G401.6 (cell line): ENCODE results near the gene SYNJ2.

Experiments
- FAIRE-seq: peaks from 2 replicates; lab custom pipeline; 2012; peaks lifted over from hg19 to GRCh38; lab: Jason Lieb, UNC

The SYNJ2 gene

DNA sequence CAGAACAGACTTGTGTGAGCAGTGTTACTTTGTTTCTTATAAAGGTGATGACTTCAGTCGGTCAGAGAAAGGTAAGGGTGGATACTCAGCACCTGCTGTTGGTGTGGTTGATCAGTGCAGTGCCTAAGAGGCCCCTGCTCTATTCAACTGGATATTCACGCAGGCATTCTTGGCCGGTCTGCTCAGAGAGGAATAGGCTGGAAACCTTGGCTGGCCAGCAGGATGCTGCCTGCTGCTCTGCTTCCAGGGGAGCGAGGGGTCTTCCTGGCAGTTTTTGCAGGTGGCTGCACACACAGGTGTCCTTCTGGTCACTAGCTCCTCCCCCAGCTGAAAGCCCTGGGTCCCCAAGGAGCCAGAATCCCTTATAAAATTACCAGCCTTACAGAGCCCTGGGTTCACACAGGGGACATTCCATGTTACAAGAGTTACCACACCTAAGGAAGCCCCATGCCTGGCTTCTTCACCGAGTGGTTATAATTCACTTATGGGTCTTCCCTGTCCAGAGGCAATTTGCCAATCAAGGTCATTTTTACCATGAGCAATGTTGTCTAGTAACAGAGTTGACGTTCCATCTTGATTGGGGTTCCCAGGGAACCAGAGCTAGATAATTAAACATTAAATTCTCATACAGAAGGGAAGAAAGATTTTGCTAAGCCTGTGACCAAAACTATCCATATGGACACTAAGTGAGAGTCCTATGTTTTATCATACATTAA, 16.4 kb downstream of the SYNJ2 start:
- no peak for FAIRE-seq

DNA sequence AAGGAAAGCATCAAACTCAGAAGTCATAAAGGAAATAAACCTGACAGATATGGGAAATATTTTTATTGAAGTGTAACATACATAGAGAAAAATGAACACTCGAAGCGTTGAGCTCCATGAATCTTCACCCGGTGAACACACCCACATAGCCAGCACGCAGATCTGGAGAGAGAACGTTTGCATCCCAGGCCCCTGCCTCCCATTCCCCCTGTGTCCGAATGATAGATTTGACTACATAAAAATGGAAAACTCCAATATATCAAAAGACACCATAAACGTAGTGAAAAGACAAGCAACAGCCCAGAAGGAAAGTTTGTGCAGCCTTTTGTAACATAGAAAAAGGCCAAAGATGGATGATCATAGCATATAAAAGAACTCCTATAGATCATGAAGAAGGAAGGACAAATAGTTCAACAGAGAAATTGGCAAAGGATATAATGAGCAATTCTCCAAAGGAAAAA, 17.1 kb downstream of the SYNJ2 start:
- no peak for FAIRE-seq

DNA sequence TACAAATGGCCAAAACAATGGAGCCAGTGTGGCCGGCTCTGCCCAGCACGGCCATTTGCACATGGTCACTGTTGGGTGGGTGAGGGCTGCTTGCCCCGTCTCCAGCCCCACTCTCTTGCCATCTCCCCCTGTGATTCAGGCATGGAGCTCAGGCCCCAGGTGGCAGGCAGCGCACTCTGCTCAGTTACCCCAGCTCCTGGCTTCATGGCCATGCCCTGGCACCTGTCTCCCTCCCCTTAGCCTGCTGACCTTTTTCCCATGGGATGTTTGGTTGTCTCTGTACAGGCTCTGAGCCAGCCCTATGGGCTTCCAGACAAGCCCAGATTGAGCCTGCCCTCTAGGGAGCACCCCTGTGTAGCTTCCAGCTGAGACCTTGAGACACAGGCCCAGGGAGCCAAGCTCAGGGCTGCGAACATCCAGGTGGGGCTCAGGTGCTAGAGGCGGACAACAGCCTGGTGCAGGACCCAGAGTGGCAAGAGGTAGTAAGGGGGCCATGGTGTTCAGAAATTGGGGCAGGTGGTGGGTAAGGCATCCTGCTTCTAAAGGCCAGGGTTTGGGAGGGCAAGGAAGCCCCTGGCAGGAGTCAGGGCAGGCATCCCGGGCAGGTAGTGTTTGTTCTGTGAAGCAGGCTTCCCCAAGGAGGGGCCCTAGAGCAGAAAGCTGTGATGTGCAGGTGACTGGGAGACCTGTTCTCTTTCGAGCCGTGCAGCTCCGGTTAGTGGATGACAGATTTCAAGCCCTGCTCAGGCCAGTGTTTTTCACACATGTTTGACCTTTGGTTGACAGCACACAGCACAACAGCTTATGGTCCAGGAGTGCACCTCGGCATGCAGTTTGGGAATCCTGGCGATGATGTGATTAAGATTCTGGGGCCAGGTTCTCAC, 17.7 kb downstream of the SYNJ2 start:
- no peak for FAIRE-seq

DNA sequence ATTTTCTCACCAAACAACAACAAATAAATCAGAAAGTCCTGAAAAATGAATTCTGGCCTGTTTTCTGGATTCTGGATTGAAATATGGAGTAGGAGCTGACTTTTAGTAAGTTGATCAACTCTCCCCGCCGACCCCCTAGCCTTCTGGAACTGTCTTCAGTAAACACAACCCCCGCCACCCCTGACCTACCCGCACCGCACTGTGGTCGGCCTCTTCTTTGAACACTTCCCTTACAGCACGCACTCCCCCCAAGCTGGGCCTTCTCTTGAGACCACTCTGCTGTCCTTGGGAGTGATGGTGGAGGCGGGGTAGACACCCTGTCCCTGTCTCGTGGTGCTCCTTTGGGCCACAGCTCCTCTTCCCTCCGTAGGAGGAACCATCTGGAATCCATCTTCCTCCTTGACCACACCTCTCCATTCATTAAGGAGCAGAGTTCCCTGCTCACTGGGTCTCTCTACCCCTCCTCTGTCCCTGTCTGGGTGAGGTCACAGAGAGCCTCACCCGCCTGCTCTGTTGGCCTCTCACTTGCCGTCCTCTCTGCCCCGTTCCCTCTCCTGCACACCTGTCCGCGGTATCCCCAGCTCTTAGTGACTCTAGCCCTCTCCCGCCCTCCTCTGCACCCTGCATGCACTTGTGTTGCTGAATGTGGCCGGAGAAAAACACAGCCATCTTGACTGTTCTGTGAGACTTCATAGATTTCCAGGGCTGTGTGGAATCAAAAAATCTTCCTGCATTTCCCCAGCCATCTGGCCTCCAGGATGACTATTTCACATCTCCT, 19.1 kb downstream of the SYNJ2 start:
- FAIRE-seq, result no peak

DNA sequence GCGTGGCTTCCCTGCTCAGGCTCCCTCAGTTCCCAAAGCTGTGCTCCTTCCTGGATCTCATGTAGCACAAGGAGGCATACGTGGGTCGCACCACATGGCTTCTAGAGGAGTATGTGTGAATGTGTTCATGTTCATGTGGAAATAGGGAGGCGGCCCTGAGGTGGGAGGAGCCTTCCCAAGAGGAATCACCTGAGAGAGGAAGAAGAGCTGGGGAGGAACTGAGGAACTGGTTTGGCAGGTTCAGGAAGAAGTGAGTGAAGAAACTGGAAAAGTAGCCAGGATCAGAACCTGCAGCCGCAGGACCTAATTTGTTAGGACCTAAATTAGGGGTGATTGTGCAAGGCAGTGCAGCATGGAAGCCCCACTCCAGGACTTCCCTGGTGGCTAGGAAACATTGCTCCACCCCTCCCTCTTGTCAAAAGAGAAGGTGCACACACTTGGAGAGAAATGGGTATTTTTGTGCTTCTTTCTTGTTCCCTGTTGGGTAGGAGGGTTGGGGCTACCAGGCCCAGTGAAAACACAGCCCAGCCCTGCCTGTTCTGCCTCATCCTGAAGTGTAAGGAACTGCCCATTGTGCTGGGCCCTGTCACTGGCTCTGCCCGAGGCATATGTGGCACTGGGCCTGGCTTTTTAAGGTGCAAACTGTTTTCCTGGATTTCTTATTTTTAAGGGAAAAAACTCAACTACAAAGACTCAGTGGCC, 20.7 kb downstream of the SYNJ2 start:
- FAIRE-seq, result no peak

- no peak for FAIRE-seq
Measured at GRCh38 chr6:158002951-158003853, 21.5 kb downstream of the SYNJ2 start.

- no peak for FAIRE-seq
Measured at GRCh38 chr6:158003910-158004700, 22.4 kb downstream of the SYNJ2 start.

DNA sequence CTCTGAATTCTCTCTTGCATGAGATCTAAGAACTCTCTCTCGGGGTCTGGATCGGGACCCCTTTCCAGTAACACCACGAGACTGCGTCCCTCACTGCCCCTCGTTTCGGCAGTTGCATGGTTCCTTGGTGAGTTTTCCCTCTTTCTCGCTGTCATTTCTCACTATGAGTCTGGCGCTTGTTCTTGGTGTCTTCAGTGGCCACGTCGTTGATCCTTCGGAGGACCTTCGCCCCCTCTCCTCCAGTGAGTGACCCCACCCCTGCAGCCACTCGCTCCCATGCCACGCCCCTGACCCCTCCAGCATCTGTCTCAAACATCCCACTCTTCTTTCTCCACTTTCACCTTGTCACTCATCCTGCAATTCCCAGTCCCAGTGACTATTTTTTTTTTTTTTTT, 23.0 kb downstream of the SYNJ2 start:
- FAIRE-seq, result no peak

DNA sequence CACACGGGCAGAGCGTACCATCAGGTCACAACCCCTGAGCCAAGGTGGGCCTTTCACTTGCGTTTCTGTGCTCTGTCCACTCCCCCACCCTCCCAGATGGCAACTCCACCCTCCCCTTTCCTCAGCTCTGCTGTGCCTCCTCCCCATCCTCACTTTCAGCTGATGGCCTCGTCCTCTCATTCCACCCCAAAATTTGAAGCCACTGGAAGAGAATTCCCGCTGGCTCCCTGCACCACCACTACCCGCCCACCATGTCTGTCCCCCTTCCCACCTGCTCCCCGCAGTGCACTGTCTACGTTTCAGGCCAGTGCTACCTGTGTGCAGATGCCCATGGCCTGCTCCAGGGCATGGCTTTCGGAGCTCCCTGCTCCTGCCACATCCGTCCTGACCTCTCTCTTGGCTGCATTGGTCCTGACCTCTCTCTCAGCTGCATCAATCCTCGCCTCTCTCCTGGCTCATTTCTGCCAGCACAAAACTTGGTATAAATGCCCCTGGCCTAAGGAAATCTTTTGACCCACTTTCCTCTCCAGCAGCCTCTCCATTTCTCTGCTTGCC, 24.0 kb downstream of the SYNJ2 start:
- FAIRE-seq, result no peak

DNA sequence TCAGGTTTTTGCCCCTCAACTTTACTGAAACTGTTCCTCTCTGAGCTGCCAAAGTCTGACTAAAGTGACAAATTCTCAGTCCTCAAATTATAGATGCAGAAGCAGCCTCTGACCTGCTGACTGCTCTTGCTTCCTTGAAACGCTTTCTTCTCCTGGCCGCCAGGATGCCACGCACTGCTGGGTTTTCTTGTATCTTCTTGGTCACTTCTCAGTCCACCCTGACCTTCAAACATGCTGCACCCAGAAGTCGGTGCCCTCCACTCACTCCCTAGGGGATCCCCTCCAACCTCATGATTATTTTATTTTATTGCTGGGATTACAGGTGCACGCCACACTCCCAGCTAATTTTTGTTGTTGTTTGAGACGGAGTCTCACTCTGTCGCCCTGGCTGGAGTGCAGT, 24.7 kb downstream of the SYNJ2 start:
- no peak for FAIRE-seq

- no peak for FAIRE-seq
Measured at GRCh38 chr6:158006821-158007570, 25.3 kb downstream of the SYNJ2 start.

GRCh38 chr6:158008864-158009113, 27.1 kb downstream of the SYNJ2 start:
- FAIRE-seq, result no peak

- FAIRE-seq, result no peak
Measured at GRCh38 chr6:158009114-158009891, 27.6 kb downstream of the SYNJ2 start.

GRCh38 chr6:158009935-158010585, 28.4 kb downstream of the SYNJ2 start:
- FAIRE-seq, result no peak

DNA sequence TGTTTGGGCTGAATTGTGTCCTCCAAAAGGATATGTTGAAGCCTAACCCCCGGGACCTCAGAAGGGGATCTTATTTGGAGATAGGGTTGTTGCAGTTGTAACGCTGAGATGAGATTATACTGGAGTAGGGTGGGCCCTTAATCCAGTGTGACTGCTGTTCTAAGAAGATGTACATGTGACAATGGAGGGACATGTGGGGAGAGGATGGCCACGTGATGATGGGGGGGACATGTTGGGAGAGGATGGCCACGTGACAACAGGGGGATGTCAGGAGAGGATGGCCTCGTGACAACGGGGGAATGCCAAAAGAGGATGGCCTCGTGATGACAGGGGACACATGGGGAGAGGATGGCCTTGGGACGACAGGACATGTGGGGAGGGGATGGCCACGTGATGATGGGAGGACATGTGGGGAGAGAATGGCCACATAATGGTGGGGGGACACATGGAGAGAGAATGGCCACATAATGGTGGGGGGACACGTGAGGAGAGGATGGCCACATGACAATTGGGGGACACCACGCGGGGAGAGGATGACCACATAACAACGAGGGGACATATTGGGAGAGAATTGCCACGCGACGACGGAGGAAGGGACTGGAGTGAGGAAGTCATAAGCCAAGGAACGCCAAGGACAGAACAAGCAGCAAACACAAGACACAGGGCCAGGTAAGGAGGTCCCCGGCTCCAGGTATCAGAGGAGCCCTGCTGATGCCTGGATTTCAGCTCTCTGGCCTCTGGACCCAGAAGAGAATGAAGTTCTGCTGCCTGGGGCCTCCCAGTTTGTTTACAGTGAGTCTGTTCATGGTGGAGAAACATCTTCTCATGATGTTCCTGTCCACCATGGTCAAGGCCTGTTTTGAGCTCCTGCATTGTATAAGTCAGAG, 29.2 kb downstream of the SYNJ2 start:
- no peak for FAIRE-seq

DNA sequence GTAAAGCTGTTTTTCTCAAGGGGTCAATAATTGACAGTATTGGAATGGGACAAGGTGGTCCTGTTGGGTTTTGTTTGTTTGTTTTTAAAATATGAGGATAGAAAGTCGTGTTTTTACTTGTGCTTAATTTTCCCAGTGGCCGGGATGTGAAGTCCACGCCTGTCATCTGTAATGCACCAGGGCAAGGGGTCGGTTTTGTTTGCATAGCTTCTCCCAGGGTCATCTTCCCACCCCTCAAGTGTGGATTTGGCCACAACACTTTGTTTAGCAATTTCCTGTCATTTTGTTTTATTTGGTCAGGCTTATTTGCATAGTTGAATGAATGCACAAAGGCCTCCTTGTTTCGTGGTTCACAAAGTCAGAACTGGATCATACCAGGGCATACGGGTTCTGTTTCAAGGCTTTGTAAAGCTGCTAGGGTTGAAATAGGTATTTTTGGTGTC, 29.8 kb downstream of the SYNJ2 start:
- FAIRE-seq, result no peak

GRCh38 chr6:158011980-158012566, 30.4 kb downstream of the SYNJ2 start:
- FAIRE-seq, result no peak
